Lower leg skin (tissue), 4 donors: Measurements from ENCODE around the gene BABAM2. TPM values are rescaled to one million over a fixed set of nuclear protein-coding genes. Genes with fewer than 3 reads are reported as not detected.

ENCODE experiments used
- DNase-seq, 2 donors: peaks; one replicate each; pipeline ENCODE4 v3.0.0-alpha.2; 2019; ENCODE audit warnings: low spot score in 2 of 2
- H3K4me3 ChIP-seq: fragments of 200-600 bp; sonication (generic); 2 replicates; pipeline ENCODE4 v1.5.1; 2017; ENCODE audit warnings: mild to moderate bottlenecking, low read depth; ENCODE audit not compliant: poor library complexity, severe bottlenecking
- POLR2A ChIP-seq, 2 donors: fragments of 450-650 bp; IDR thresholded peaks; one replicate each; pipeline ENCODE4 v1.6.1; 2016 to 2017; ENCODE audit warnings: antibody characterized with exemption in 2 of 2, mild to moderate bottlenecking in 1 of 2, moderate library complexity in 1 of 2
- WGBS, 2 donors: methylation state at CpG; one replicate each; pipeline ENCODE4 v1.1.5; 2018; 5-methylcytosine and 5-hydroxymethylcytosine counted together
- intact Hi-C: fragments of 100-400 bp; cut with DNase I; formaldehyde crosslinking; loops from one replicate; pipeline ENCODE4 v1.15.0; 2023; ENCODE audit warnings: low total_unique reads
- total RNA-seq, 4 donors: library from RNA; depleted of rRNA; stranded (reverse); fragments of >200 nt; gene quantifications; one replicate each; pipeline ENCODE4 v1.1.0, GENCODE V29; 2016
- TF ChIP-seq, protein P1 (sequence below), 3 donors: fragments of 450-650 bp; IDR thresholded peaks; one replicate each; pipeline ENCODE4 v1.5.1; 2016; ENCODE audit warnings: antibody characterized with exemption in 3 of 3, mild to moderate bottlenecking in 3 of 3, moderate library complexity in 2 of 3

The BABAM2 gene
- total RNA-seq, 4 donors from 2014 or later: 18.4 to 28.5 (median 23.9) TPM

DNA sequence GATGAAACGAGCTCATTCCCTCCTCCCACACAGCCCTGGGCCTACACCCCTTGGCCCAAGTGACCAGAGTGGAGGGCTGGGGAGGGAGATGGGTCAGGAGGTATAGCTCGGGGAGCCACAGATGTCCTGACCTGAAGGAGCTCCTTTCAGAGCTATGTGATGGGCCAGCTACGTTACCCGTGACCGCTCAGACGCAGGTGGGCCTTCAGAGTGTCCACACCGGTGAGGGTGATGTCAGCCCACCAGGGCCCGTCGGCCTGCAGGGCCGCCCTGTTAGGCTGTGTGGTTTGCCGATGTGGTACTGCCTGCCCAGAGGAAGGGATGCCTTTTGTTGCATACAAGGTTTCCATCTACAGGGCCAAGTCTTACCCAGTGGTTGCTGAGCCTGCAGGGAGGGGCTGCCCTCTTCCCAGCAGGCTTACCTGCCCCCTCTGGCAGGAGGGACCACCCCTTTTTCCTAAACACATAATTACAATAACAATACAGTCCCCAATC, 460.3 kb downstream of the BABAM2 start:
- TF ChIP-seq, protein P1, sequence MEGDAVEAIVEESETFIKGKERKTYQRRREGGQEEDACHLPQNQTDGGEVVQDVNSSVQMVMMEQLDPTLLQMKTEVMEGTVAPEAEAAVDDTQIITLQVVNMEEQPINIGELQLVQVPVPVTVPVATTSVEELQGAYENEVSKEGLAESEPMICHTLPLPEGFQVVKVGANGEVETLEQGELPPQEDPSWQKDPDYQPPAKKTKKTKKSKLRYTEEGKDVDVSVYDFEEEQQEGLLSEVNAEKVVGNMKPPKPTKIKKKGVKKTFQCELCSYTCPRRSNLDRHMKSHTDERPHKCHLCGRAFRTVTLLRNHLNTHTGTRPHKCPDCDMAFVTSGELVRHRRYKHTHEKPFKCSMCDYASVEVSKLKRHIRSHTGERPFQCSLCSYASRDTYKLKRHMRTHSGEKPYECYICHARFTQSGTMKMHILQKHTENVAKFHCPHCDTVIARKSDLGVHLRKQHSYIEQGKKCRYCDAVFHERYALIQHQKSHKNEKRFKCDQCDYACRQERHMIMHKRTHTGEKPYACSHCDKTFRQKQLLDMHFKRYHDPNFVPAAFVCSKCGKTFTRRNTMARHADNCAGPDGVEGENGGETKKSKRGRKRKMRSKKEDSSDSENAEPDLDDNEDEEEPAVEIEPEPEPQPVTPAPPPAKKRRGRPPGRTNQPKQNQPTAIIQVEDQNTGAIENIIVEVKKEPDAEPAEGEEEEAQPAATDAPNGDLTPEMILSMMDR (IDR thresholded peaks at IDR 0.05): no peak
- TF ChIP-seq POLR2A (IDR thresholded peaks at IDR 0.05): no peak
- DNase-seq: no peak
- H3K4me3 ChIP-seq: no peak overlapping the region
- 91 to 92% methylated on average over 7 to 11 of the region's 11 CpGs for WGBS, 2 donors
- intact Hi-C loops: no loop called here

DNA sequence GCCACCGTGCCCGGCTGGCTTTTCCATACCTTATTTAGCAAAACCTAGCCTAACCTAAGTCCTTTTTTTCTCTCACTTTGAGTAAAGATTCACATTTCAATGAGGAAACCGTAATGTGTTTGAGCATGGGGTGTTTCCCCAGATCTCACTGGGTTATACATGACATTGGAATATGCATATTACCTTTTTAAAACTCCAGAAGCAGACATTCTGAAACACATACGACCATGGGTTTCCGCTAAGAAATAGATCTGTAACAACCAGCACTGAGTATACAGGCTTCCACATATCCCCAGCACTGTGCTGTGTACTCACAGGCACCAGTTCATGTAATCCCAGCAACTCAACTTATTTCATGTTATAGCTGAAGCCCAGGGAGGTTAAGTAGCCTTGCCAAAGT, 461.1 kb downstream of the BABAM2 start:
- no peak for DNase-seq
- no peak overlapping the region for H3K4me3 ChIP-seq
- 83 to 87% methylated on average over 5 of the region's 5 CpGs for WGBS, 2 donors
- intact Hi-C loops: no loop called here
- TF ChIP-seq POLR2A (IDR thresholded peaks at IDR 0.05): no peak
- TF ChIP-seq, protein P1 (IDR thresholded peaks at IDR 0.05): no peak

DNA sequence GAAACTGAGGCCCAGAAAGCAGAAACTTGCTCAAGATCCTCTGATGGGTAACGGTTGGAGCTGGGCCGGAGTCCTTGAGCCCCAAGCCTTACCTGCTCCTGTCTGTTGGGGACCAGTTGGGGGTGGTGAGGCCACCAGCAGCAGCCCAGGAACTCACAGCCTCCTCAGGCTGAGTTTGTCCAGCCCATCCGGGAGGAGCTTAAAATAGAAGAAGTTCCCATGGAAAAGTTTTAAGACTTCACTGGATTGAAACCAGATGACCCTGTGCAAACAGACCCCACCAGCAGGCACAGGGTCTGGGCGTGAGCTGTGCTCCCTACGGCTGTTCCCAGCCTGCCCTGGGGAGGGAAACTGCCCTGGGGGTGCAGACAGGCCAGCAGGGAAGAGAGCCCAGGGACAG, 461.6 kb downstream of the BABAM2 start:
- intact Hi-C loops: no loop called here
- no peak for DNase-seq

DNA sequence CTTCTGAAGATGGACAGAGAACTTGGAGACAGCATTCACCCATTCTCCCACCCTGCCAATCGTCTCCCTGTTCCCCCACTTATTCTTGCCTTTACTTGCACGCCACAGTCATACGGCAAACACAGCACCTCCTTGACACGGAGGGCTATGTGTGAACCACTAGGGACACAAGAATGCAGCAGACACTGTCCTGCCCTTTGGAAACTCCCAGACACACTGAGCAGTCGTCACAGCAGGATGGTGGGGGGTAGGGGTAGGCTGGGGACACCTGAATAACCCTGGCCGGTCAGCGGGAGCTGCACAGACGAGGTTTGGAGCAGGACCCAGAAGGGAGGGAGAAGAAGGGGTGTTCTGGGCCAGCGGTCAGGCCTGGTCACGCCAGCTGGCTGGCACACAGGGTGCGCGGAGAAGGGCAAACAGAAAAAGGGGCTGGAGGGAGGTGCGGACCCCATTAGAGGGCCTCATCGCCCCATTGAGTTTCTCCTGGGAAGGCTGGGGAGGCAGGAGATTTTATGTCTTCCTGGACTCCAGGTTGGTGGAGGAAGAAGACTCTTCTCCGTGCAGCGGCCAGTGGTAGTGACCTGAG, 462.2 kb downstream of the BABAM2 start:
- intact Hi-C loops: no loop called here
- WGBS, 2 donors: 77 to 81% methylated on average over 16 of the region's 16 CpGs
- DNase-seq: no peak
- TF ChIP-seq, protein P1 (IDR thresholded peaks at IDR 0.05): no peak
- TF ChIP-seq POLR2A (IDR thresholded peaks at IDR 0.05): no peak
- no peak overlapping the region for H3K4me3 ChIP-seq

More for the DNA sequence above, 461.6 kb downstream of the BABAM2 start:
- WGBS, 2 donors: 45 to 77% methylated on average over 5 of the region's 5 CpGs
- H3K4me3 ChIP-seq: no peak overlapping the region
- TF ChIP-seq, protein P1 (IDR thresholded peaks at IDR 0.05): no peak
- TF ChIP-seq POLR2A (IDR thresholded peaks at IDR 0.05): no peak

DNA sequence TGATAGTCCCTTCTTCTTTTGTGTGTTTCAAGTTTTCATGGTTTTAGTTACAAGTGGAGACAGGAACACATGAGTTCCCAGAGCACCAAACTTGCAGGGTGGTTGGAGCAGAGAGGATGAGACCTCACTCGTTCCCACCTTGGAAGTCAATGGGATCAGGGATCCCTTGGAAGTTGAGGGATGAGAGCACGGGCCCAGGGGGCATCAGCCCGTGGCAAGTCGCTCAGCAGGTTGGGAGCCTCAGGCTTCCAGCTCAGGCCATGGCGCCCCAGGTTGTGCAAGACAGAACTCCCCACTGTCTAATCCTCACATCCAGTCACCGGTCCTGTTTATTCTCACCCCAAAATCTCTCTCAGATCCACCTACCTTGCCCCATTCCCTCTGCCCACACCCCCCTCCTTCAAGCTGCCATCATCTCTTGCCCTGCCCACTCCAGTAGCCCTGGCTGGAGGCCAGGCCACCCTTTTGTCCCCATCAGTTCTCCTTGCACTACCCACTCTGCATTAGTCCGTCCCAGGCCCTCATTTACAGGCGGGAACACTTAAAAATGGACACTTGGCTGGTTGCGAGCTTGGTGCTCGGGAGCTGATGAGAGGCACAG, 464.5 kb downstream of the BABAM2 start:
- no peak for DNase-seq

More for the DNA sequence above, 464.5 kb downstream of the BABAM2 start:
- no peak overlapping the region for H3K4me3 ChIP-seq
- intact Hi-C loops: no loop called here
- no peak for TF ChIP-seq POLR2A (IDR thresholded peaks at IDR 0.05)
- TF ChIP-seq, protein P1 (IDR thresholded peaks at IDR 0.05): no peak
- 90 to 92% methylated on average over 10 of the region's 10 CpGs for WGBS, 2 donors
